Skeletal muscle satellite cell (primary cell): ENCODE results near the gene XPC.

ENCODE experiments used
- H3K27me3 ChIP-seq: 2 replicates; pipeline ENCODE4 v1.7.0; 2013; ENCODE audit warnings: low read length; ENCODE audit not compliant: control insufficient read depth, insufficient read depth
- H3K36me3 ChIP-seq: 2 replicates; pipeline ENCODE4 v1.7.0; 2013; ENCODE audit warnings: mild to moderate bottlenecking, control low read depth, low read length; ENCODE audit not compliant: insufficient read depth
- H3K4me1 ChIP-seq: 2 replicates; pipeline ENCODE4 v1.7.0; 2013; ENCODE audit warnings: low read length; ENCODE audit not compliant: control insufficient read depth, insufficient read depth
- H3K4me2 ChIP-seq: 2 replicates; pipeline ENCODE4 v1.7.0; 2013; ENCODE audit warnings: mild to moderate bottlenecking, low read length
- H3K4me3 ChIP-seq: 2 replicates; pipeline ENCODE4 v1.7.0; 2013; ENCODE audit warnings: low read length
- H3K9ac ChIP-seq: 2 replicates; pipeline ENCODE4 v1.7.0; 2013; ENCODE audit warnings: mild to moderate bottlenecking, low read depth, low read length, moderate library complexity
- H3K9me3 ChIP-seq: replicated peaks from 2 replicates; pipeline ENCODE4 v1.7.0; 2013; ENCODE audit warnings: mild to moderate bottlenecking, control low read depth, low read length

Gene XPC

DNA sequence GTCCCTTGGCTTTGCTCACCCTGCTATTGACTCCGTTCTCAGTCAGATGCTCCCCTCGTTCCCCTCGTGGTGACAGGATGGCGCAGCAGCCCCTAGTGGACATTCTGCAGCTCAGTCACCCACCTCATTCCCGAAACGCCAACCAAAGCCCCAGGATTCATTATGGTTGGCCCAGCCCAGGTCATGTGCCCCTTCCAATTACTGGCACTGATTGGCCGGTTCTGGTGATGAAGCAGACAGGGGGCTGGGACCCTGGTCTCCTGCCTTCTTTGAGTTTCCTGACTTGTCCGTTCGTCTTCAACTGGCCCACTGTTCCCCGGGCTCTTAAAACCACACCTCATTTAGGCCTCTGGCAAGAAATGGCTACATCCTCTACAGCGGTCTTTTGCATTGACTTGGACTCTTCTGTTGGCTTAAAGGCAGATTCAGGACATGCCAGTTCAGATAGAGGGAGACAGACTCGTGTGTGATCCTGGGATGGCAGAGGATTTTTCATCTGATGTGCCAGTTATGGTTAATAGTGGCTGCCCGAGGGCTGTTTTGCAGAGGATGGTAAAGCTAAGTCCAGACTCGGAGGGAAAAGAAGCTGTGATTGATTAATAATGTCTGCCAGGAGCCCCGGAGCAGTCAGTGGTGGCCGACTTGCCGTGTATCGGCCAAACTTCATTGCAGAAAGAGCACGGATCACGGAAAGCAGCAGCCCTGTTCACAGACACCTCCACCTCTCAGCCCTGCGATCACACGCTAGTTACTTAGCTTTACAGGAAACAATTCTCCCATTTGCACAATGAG, 38.1 kb upstream of the XPC start:
- H3K9ac ChIP-seq: no peak overlapping the region
- H3K27me3 ChIP-seq: no peaks in the 10 kb centered on the region
- H3K36me3 ChIP-seq: no peaks in the 10 kb centered on the region
- H3K9me3 ChIP-seq: no peaks in the 10 kb centered on the region
- H3K4me2 ChIP-seq: peak overlapping the region; percentile 61
- peak overlapping the region; percentile 21 for H3K4me3 ChIP-seq
- H3K4me1 ChIP-seq: peaks cover 6% of the 10 kb centered on the region

DNA sequence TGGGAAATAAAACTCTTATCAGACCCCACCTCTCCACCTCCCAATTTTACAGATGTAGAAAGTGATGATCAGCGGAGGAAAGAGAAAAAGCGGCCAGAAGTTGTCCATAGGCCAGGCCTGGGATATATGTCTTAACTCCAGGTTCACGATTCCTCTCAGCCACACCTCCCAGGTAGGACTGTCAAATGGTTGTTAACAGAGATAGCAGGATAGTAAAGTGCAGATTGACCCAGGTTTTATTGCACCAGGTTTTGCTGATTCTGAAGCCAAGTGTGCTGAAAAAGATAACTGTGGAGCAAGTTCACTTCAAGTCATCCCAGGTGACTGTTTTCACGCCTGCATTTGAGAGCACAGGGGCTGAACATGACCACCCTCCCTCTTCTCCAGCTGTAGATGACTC, 36.4 kb upstream of the XPC start:
- no peaks in the 10 kb centered on the region for H3K36me3 ChIP-seq

DNA sequence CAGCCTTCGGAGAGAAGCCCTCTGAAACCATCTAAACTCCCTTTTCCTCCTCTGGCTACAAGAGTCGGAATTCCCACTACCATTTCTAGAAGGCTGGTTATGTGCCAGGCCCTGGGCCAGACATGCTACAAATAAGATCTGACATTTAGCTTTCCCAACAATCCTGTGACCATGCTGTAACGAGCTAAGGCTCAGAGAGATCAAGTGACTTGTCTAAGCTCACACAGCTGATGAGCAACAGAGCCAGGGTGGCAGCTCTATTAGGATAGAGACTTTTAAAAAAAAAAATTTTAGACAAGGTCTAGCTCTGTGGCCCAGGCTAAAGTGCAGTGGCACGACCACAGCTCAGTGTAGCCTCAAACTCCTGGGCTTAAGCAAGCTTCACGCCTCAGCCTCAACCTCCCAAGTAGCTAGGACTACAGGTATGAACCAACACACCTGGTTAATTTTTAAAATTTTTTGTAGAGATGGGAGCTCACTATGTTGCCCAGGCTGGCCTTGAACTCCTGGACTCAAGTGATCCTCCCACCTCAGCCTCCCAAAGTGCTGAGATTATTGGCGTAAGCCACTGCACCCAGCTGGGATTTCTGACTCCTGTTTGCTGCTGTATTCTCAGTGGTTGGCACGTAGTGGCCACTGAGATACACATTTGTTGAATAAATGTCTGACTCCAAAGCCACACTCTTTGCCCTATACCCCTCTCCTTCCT, 34.8 kb upstream of the XPC start:
- no peaks in the 10 kb centered on the region for H3K36me3 ChIP-seq
- H3K9me3 ChIP-seq: no peaks in the 10 kb centered on the region
- no peak overlapping the region for H3K4me3 ChIP-seq
- peaks cover 25% of the 10 kb centered on the region for H3K4me1 ChIP-seq
- H3K4me2 ChIP-seq: no peak overlapping the region
- no peaks in the 10 kb centered on the region for H3K27me3 ChIP-seq
- H3K9ac ChIP-seq: no peak overlapping the region

More for the DNA sequence above, 36.4 kb upstream of the XPC start:
- Histone ChIP-seq H3K4me3 (no peak overlapping the region), H3K27me3 (no peaks in the 10 kb centered on the region), H3K4me2 (no peak overlapping the region), H3K9ac (no peak overlapping the region), H3K9me3 (no peaks in the 10 kb centered on the region), H3K4me1 (peaks cover 18% of the 10 kb centered on the region)

DNA sequence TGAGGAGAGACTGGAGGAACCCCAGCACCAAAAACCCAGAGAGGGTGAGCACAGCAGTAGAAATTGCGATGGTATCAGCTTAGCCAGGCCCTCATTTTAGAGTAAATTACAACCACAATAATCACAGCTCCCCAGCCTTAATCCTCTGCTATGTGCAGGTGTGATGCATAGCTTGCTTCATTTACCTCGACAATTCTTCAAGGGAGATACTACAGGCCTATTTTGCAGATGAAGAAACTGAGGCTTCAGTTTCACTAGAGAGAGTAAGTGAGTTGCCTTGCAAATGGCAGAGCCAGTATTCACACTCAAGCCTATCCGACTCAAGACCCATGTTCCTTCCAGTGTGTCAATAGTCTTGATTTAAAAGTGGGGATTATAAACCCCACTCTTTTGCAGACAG, 33.6 kb upstream of the XPC start:
- Histone ChIP-seq H3K9ac (peak overlapping the region; percentile 42), H3K4me2 (no peak overlapping the region), H3K4me1 (peaks cover 25% of the 10 kb centered on the region), H3K4me3 (no peak overlapping the region), H3K27me3 (no peaks in the 10 kb centered on the region), H3K36me3 (no peaks in the 10 kb centered on the region), H3K9me3 (no peaks in the 10 kb centered on the region)

DNA sequence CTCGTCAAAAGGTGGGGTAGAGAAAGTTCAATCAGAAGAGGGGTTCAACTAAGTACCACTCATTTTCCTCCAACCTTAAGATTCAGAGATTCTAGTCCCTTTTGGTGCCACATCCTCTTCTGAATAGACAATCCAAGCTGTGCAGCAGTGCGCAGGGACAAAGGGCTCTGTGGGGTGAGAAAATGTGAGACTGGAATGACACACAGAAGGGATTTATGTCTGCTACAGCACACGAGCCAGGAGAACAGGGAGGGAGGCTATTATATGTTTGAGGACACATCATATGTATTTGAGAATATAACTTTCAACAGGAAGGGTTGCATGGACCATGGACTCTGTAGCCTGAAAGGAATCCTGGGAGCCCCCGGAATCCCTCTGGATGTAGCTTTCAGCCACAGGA, 33.2 kb upstream of the XPC start:
- no peaks in the 10 kb centered on the region for H3K36me3 ChIP-seq
- no peaks in the 10 kb centered on the region for H3K27me3 ChIP-seq
- no peak overlapping the region for H3K4me3 ChIP-seq
- no peaks in the 10 kb centered on the region for H3K9me3 ChIP-seq
- H3K4me2 ChIP-seq: no peak overlapping the region
- H3K4me1 ChIP-seq: peaks cover 25% of the 10 kb centered on the region
- peak overlapping the region; percentile 42 for H3K9ac ChIP-seq

DNA sequence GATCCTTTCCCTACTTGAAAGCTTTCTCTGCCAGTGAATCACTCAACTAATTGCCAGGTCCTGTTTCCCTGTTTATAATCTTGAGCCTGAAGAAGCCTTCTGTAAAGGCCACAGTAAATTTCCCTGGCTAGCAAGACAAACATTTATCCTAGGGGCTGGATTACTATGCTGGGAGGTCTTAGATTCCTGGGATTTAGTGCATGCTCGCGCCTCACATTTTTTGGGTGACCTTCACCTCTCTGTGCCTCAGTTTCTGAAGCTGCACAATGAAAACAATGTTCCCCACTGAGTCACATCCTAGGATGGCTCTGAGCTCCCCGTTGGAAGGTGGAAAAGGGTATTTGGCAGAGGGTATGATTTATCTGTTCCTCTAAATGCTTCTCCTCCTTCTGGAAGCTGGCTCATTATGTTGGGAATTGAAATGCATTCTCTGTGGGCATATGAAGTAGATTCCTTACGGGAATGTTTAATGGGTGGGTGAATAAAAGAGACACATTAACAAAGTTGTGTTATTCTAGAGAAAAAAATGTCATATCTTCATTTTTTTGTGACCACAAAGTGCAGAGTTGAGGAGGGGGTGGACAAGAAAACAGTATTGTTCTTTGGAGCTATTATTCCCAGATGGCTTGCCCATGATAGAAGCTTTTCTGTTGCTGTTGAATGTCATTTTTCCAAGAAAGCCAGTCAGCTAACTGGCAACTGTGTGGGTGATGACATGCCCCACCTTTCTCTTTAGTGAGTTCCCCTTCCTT, 32.6 kb upstream of the XPC start:
- Histone ChIP-seq H3K27me3 (no peaks in the 10 kb centered on the region), H3K4me2 (no peak overlapping the region), H3K9ac (peak overlapping the region; percentile 42), H3K36me3 (no peaks in the 10 kb centered on the region), H3K4me1 (peaks cover 25% of the 10 kb centered on the region), H3K4me3 (no peak overlapping the region), H3K9me3 (no peaks in the 10 kb centered on the region)

DNA sequence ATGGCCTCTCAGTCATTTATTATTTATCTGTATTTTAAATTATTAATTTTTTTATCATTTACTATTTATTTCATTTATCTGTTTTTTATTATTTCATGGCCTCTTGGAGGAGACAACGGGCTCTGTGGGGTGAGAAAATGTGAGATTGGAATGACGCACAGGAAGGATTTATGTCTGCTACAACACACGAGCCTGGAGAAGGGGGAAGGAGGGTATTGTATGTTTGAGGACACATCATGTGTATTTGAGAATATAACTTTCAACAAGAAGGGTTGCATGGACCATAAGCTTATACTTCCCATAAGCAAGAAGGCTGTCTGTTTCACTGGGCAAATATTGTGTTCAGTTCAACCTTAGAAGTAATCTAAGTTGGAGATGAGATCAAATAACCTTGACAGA, 31.9 kb upstream of the XPC start:
- no peaks in the 10 kb centered on the region for H3K9me3 ChIP-seq
- no peak overlapping the region for H3K4me3 ChIP-seq

DNA sequence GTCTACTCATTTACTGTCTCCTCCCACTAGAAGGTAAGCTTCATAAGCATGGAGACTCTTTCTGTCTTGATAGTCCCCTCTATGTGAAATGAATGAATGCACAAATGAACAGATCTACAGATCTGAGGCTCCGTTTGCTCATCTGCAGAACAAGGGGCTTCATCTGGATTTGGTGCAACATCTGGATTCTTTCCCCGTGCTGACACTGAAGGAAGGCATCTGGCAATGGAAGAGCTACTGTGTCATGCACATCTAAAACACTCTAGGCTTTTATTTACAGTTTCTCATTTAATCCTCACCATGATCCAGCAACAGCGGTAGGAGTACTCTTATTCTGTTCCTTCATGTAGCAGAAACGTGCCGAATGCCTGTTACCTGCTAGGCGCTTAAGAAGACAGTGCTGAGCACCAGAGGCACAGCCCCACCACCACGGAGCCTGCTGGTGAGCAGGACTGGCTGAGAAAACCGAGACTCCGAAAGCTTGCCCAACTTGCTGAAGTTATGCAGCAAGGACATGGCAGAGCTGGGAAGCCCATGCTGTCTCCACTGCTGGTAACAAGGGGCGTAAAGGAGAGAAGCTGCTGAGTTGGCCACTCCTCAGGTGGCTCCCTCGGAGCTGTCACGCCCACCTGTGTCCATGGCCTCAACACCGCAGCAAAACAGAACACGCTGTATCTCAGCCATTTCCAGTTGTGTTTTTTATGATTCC, 31.3 kb upstream of the XPC start:
- no peaks in the 10 kb centered on the region for H3K27me3 ChIP-seq
- peaks cover 29% of the 10 kb centered on the region for H3K4me1 ChIP-seq
- no peak overlapping the region for H3K4me3 ChIP-seq
- H3K9me3 ChIP-seq: no peaks in the 10 kb centered on the region
- no peak overlapping the region for H3K9ac ChIP-seq
- H3K36me3 ChIP-seq: no peaks in the 10 kb centered on the region
- no peak overlapping the region for H3K4me2 ChIP-seq

More for the DNA sequence above, 31.9 kb upstream of the XPC start:
- no peaks in the 10 kb centered on the region for H3K27me3 ChIP-seq
- peak overlapping the region; percentile 22 for H3K9ac ChIP-seq
- no peaks in the 10 kb centered on the region for H3K36me3 ChIP-seq
- no peak overlapping the region for H3K4me2 ChIP-seq
- peaks cover 25% of the 10 kb centered on the region for H3K4me1 ChIP-seq

DNA sequence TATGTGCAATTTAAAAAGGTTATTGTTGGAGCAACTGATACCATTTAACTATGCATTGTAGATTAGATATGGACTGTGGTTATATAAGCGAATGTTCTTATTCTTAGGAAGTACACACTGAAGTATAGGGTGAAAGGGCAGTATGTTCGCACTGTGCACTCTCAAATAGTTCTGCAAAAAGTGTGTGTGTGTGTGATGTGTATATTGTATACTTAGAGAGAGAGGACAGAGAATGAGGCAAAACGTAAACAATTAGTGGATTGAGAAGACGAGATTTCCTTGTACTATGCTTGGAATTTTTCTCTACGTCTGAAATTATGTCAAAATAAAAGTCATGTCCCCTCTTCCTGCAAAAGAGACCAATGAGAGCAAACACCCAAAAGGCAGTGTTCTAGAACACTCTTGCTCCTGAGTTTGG, 30.6 kb upstream of the XPC start:
- Histone ChIP-seq H3K4me1 (peaks cover 32% of the 10 kb centered on the region), H3K4me3 (no peak overlapping the region), H3K36me3 (no peaks in the 10 kb centered on the region), H3K9me3 (no peaks in the 10 kb centered on the region), H3K27me3 (no peaks in the 10 kb centered on the region), H3K9ac (no peak overlapping the region), H3K4me2 (no peak overlapping the region)

DNA sequence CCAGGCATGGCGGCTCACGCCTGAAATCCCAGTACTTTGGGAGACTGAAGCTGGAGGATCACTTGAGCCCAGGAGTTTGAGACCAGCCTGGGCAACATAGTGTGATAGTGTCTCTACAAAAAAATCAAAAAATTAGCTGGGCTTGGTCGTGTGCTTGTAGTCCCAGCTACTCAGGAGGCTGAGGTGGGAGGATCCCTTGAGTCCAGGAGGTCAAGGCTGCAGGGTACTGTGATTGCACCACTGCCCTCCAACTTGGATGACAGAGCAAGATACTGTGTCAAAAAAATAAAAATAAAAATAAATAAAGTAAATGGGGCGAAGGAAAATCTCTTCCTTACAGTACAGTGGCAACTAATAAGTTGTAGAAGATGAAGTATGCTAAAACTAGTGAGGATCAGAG, 29.8 kb upstream of the XPC start:
- Histone ChIP-seq H3K36me3 (no peaks in the 10 kb centered on the region), H3K9ac (no peak overlapping the region), H3K4me2 (no peak overlapping the region), H3K27me3 (no peaks in the 10 kb centered on the region), H3K9me3 (no peaks in the 10 kb centered on the region), H3K4me3 (no peak overlapping the region), H3K4me1 (peaks cover 35% of the 10 kb centered on the region)

DNA sequence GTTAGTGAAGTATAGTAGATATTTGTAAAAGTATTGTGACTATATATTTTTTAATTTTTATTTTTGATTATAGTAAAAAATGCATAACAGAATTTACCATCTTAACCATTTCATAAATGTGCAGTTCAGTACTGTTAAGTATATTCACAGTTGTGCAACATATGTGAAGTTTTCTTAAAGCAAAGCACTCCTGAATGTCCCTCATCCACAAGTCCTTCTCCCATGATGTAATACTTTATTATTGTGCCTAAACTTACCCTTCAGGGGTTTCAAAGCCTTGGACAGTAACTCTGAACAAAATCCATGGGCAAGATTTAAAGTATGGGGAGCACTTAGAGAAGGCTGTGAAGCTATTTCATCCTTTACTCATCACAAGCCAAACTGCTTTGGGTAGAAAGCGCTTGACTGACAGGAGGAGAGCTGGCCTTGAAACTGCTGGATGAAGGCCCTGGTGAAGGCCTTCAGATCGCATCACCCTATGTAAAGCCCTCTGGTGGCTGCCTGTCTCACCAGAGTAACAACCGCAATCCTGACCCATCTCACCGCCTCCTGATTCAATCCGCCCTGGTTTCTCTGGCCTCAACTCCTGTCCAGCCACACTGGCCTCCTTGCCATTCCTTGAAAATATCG, 28.3 kb upstream of the XPC start:
- H3K9ac ChIP-seq: no peak overlapping the region
- no peak overlapping the region for H3K4me3 ChIP-seq
- H3K27me3 ChIP-seq: no peaks in the 10 kb centered on the region
- no peaks in the 10 kb centered on the region for H3K9me3 ChIP-seq
- H3K4me1 ChIP-seq: peaks cover 38% of the 10 kb centered on the region
- H3K4me2 ChIP-seq: no peak overlapping the region
- H3K36me3 ChIP-seq: no peaks in the 10 kb centered on the region
